ENCODE measurements around the gene BLID. TPM values are rescaled to one million over a fixed set of nuclear protein-coding genes. Genes with fewer than 3 reads are reported as not detected.

The BLID gene
- total and polyA plus RNA-seq, 10 of the 15 experiments (the other 5 are each of a cell fraction or from before 2014, with no cell fraction given) = not detected

- ATAC-seq (no peak), FAIRE-seq (no peak), DNase-seq (ENCODE audit: low read depth, low spot score) (no peak)
- no peaks in the 10 kb centered on the region for H3K27me3 ChIP-seq (replicated peaks in 1 of 2; ENCODE audit: control insufficient read depth in 2 of 2, insufficient read depth in 2 of 2, low read length in 1 of 2)
- no peaks in the 10 kb centered on the region for H4K20me1 ChIP-seq (ENCODE audit: control insufficient read depth, insufficient read depth)
- no peak overlapping the region for H3K27ac ChIP-seq (ENCODE audit: control insufficient read depth, insufficient read depth)
- in situ Hi-C loops (cut with MboI) = no loop called here
- RAD21 ChIA-PET (ENCODE audit: unreplicated experiment) = no interaction called here
- WGBS (ENCODE audit: insufficient coverage, insufficient replicate concordance, low lambda C conversion rate, missing lambda C conversion rate) = 22% methylated on average over 3 of the region's 3 CpGs
- POLR2A ChIA-PET = no interaction called here
- CTCF ChIA-PET = no interaction called here
- intact Hi-C loops (cut with micrococcal nuclease; ENCODE audit: unreplicated experiment) = no loop called here
- no peak overlapping the region for H3K9ac ChIP-seq (ENCODE audit: control insufficient read depth, insufficient read depth, low read length)
- SMC1A ChIA-PET (ENCODE audit: uncharacterized antibody, unreplicated experiment) = interaction anchor here (0.5 kb wide), 1 partner anchor 509 kb away, joined by 3 read pairs; no protein-coding TSS in a partner anchor
- H3K4me2 ChIP-seq (ENCODE audit: control insufficient read depth, insufficient read depth) = no peak overlapping the region
- H3K4me1 ChIP-seq (ENCODE audit: control insufficient read depth, insufficient read depth, low read length) = no peaks in the 10 kb centered on the region
- TF ChIP-seq EGR1 (IDR thresholded peaks at IDR 0.05; ENCODE audit: borderline replicate concordance in 1 of 2, low read depth in 2 of 2, low read length in 2 of 2) = no peak
- TF ChIP-seq MTA2 (IDR thresholded peaks at IDR 0.05; ENCODE audit: low read depth) = no peak
- TF ChIP-seq PKNOX1 (IDR thresholded peaks at IDR 0.05) = no peak
- no peak for TF ChIP-seq ZNF207 (IDR thresholded peaks at IDR 0.05; ENCODE audit: borderline replicate concordance)
- no peak for TF ChIP-seq ZNF384 (IDR thresholded peaks at IDR 0.05; ENCODE audit: borderline replicate concordance, low read depth, low read length)
- TF ChIP-seq NFIC (IDR thresholded peaks at IDR 0.05; ENCODE audit: low read depth, low read length) = no peak
- TF ChIP-seq CREM (IDR thresholded peaks at IDR 0.05; ENCODE audit: low read depth) = no peak
- no peak for TF ChIP-seq SUZ12 (IDR thresholded peaks at IDR 0.05; ENCODE audit: unreplicated experiment)
- no peak for TF ChIP-seq TCF3 (IDR thresholded peaks at IDR 0.05; ENCODE audit: borderline replicate concordance, insufficient read depth, low read depth, low read length)
- no peak for TF ChIP-seq DPF2 (IDR thresholded peaks at IDR 0.05)
- TF ChIP-seq CTCF (IDR thresholded peaks at IDR 0.05 in 2 of 3, conservative IDR thresholded peaks at IDR 0.05 in 1 of 3; ENCODE audit: control insufficient read depth in 2 of 3, extremely low read depth in 1 of 3, insufficient read depth in 1 of 3, low read depth in 3 of 3, low read length in 3 of 3) = no peak
- TF ChIP-seq RELB (IDR thresholded peaks at IDR 0.05; ENCODE audit: low read depth) = no peak
- no peak for TF ChIP-seq KAT2A (conservative IDR thresholded peaks at IDR 0.05; ENCODE audit: control insufficient read depth, low read depth, low read length)
- no peak for TF ChIP-seq POLR2AphosphoS5 (IDR thresholded peaks at IDR 0.05; ENCODE audit: low read length)
- BruUV-seq (replicated peaks) = no TSS peak
- no peaks in the 10 kb centered on the region for H3K9me3 ChIP-seq (replicated peaks; ENCODE audit: control insufficient read depth, insufficient read depth, low read length)
- no peaks in the 10 kb centered on the region for H3K36me3 ChIP-seq (ENCODE audit: control insufficient read depth in 2 of 2, insufficient read depth in 2 of 2, low read length in 1 of 2)
- H2AFZ ChIP-seq (ENCODE audit: control insufficient read depth, low read depth, low read length) = no peak overlapping the region
- no peak overlapping the region for H3K4me3 ChIP-seq
- no peaks in the 10 kb centered on the region for H3K79me2 ChIP-seq (ENCODE audit: control insufficient read depth, insufficient read depth, low read length)
Measured at GRCh38 chr11:122085712-122086111, 30.3 kb downstream of the BLID start.
